Endothelial cell of umbilical vein (primary cell): Measurements from ENCODE around the gene AMDHD2.

Source experiments
- CTCF ChIP-seq, 2 donors: IDR thresholded peaks; 1 replicate in 1 of 2; 2 replicates in 1 of 2; pipeline ENCODE4 v1.5.1; 2011; ENCODE audit warnings: low read length in 2 of 2, mild to moderate bottlenecking in 2 of 2, moderate library complexity in 2 of 2, control low read depth in 1 of 2, inconsistent platforms in 1 of 2, low read depth in 1 of 2; ENCODE audit not compliant: insufficient read depth in 1 of 2; ENCODE audit errors: extremely low read depth in 1 of 2
- POLR2A ChIP-seq: IDR thresholded peaks from 2 replicates; pipeline ENCODE4 v1.6.1; 2012; ENCODE audit warnings: low read depth, mild to moderate bottlenecking, control low read depth, low read length

GRCh38 chr16:2508722-2509400, 11.3 kb upstream of the AMDHD2 start:
- TF ChIP-seq CTCF (IDR thresholded peaks at IDR 0.05; ENCODE audit: extremely low read depth in 1 of 2, insufficient read depth in 1 of 2, low read depth in 1 of 2, low read length in 2 of 2) (no peak), POLR2A (no peak)
